Activated naive CD4-positive, alpha-beta T cell treated with Interleukin-2 at 50 U/mL for 16 hours (primary cell): Measurements from ENCODE around the gene CDK5R1.
A peak's percentile ranks its signal among the peaks of the same experiment; 100 is the strongest.

Experiments used
- DNase-seq: peaks from one replicate; pipeline ENCODE4 v3.0.0-alpha.2; 2020

CDK5R1 gene

GRCh38 chr17:32494621-32495358 is 8.0 kb downstream of the CDK5R1 start:
- DNase-seq, result no peak

- DNase-seq, result no peak
Observed at GRCh38 chr17:32495359-32496231, 8.8 kb downstream of the CDK5R1 start.

DNA sequence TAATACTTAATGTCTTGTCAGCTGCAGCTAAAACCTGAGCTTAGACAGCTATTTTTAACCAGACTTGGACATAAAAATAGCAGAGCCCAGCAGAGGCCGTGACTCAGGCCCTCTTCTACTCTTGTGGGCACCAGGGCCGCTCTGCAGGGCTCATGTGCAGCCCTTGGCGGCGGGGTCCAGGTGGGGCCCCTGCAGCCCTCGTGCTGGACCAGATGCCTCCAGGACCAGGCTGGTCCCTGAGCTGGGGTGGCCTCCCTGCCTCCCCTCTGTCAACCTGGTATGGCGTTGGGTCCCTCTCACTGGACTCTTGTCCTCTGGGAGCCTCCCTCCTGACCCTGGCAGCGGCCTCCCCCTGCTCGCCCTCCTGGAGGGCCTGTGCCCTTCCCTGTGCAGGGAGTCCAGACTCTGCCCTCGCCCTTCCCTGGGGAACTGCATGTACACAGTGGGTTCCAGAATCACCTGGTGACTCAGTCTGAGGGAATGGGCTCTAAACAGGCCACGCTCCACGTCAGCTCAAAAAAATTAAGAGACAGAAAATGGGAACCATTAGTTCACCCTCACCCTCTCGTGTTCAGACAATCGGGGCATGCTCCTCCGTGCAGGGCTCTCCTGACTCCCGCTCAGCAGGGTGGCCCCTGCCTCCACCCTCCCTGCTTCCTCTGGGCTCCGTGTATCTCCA is 9.7 kb downstream of the CDK5R1 start:
- no peak for DNase-seq

DNA sequence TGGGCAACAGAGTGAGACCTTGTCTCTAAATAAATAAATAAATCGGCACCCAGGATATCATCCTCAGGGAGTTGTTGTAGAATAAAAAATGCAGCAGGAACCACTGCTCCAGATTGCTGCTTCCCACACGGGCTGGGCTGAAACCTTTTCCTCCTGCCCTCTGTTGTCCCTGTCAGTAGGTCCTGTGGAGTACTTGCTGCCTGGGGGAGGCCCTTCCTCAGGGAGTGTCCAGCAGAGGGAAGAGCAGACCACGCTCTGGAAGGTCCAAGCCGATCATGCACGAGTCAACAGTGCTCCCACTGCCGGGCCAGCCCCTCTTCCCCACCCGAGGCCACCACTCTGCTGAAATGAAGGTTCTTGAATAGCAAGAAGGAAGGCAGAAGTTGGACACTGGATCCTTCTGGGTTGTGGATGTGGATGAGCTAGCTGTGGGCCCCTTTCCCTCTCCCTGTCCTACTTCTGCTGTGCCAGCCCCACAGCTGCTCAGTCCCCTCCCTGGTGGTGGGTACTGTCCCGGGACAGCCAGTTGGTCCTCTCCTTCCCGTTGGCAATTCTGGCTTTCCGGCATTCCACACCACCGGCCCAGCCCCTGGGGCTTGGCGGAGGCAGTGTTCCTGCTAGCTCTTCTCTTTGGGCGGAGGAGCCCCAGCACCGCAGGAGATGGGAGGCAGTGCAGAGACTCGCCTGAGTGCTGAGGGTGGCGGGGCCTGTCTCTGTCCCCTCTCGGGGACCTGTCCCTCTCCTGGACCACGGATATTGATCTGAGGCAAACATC is 10.8 kb downstream of the CDK5R1 start:
- no peak for DNase-seq

DNA sequence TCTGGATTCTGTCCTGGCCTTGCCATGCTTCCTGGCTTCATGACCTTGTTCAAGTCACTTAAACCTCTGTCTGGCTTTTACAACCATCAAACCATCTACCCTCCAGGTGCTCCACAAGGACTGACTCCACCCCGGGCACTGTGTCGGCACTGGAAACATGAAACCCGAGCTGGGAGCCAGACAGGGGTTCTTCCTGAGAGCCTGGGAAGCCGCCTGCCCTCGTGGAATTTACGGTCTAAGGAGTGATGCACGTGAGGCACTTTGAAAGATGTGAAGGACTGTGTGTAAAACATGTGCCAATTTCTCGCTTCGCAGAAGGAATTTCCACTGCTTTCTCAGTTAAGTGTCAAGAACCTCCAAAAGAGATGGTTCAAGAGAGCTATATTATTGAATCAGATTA is 11.6 kb downstream of the CDK5R1 start:
- no peak for DNase-seq

DNA sequence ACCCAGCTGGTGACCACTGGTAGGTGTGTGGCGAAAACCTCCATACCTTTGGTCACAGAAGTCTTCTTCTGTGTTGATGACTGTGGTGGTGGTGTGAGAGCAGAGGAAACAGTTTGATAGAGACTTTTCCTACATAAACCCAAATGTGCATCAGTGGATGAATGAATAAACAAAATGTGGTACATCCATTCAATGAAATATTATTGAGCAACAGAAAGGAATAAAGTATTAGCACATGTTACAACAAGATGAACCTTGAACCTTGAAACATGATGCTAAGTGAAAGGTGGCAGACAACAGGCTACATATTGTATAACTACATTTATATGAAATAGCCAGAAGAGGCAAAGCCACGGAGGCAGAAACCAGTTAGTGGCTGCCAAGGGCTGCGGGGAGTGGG is 15.2 kb downstream of the CDK5R1 start:
- DNase-seq, result no peak

DNA sequence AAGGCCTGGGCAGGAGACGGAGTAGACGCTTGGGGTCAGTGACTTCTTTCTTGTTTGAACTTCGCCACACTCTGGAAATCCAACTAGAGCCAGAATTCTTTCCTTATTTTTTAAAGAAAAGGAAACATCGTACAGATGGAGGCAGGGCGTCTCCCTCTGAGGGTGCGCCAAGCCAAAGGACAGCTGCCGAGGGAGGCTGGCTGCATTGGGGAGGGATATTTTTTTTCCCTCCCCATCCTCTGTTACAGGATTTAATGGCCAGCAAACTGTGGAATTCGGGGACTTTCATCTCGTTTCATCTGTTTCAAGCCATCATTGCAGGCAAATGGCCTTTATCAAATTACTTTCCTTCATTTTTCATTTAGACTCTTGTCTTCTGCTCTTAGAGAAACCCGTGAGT is 15.9 kb downstream of the CDK5R1 start:
- DNase-seq, result no peak

DNA sequence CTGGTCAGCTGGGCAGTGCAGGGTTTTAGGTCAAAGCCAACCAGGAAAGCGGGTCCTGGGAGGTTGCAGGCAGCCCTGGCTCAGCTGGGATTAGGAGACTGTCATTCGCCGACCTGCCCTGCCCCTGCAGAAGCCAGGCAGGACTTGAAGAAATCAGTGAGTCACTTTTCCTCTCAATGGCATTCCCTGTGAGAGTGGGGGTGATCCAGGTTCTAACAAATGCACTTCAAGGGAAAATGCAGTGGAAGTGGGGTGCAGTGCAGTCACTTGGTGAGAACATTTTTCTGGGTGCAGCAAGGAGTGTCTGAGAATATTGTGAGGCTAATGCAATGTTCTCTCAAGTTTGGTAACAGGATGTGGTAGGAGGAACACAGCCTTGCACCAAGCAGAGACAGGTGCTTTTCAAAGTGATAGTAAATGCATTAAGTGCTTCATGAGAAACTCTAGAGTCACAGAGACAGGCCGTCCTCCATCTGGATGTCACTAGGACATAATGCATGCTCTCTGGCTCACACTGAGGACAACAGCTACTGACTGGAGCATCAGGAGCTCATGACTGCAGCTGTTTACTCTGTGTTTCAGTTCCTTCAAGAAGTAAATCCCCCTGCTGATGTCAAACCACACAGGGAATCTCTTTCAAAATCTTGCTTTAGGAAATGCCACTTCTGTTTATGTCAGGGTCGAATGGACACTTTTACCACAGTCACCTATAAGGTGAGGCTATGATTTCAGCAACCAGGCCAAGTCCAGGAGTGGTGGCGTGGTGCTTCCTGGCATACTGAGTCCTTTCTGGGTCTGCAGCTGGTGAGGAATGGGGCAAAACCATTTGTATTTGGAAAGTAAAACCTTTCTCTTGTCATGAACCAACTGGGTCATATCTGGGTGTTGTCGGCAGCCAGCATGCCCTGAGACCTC is 16.7 kb downstream of the CDK5R1 start:
- DNase-seq, result peak; percentile 33

- DNase-seq, result peak; percentile 28
Observed at GRCh38 chr17:32504166-32504990, 17.6 kb downstream of the CDK5R1 start.

DNA sequence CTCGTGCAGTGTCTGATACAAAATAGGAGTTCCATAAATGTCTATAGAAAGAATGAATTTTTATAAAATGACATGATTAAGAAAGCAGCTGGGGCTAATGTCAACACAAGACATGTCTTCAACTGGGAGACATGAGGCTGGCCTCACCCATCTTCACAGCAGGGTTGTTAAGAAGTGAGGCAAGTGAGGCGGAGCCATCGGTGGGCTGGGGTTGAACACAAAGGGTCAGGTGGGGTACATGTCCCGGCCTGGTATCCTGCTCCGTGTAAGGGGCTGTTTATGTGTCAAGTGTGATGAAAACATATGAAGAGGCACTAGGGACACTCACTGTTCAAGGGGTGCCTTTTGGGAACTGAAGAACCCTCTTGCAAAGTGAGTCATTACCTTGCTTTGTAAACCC is 22.1 kb downstream of the CDK5R1 start:
- DNase-seq, result no peak

DNA sequence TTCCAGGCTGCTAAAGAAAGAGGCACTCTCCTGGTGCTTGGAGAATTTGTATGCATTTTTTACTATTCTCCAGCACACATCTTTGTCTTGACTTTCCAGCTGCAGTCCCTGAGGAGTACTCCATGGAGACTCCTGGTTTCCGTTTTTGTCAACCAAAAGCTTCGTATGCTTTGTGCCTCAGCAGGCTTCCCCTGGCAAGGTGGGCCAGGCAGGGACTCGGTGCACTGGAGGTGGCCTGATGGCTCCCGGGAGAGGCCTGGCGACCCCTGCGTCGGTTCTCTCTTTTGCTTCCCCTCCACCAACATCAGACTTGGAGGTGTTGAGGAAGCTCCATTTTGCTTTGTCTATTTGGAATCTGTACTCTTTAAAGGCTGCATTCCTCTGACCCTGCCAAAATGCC is 23.7 kb downstream of the CDK5R1 start:
- DNase-seq, result no peak

DNA sequence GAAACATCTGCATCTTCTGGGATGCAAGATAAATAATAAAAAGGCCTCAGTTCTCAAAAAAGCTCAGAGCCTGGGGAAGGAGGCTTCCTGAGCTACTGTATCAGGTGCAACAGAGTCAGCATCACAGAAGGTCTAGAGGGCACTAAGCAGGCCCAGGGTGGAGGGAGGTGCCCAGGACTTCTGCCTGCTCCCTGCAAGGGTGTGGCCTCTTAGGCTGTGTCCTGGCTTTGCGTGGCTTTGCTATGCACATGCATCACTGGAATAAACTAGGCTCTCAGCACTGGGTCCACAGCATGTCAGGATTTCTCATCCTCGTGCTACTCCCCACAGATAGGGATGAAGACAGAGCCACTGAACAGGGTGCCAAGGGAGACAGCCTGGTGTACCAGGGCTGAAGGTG is 25.5 kb downstream of the CDK5R1 start:
- DNase-seq, result no peak

GRCh38 chr17:32513579-32513978 is 26.8 kb downstream of the CDK5R1 start:
- DNase-seq, result no peak

GRCh38 chr17:32514606-32515005 is 27.8 kb downstream of the CDK5R1 start:
- no peak for DNase-seq

GRCh38 chr17:32515677-32516383 is 29.0 kb downstream of the CDK5R1 start:
- no peak for DNase-seq

DNA sequence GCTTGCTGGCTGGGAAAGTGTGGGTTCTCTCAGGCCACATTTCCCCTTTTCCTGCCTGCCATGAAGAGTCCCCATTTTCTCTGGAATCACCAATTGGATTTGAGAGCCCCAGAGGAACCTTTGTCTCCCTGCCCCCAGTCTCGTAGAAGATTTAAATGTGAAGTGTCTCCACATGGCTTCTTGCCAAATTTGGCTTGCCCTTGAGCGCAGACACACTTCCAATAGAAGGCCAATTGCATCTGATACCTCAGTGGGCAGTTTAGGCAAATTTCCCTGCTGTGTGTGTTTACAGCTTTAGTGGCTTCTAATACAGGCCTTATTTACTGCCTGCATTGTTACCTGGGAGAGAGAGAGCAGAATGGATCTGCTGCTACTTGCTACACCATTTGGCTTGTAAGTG is 29.7 kb downstream of the CDK5R1 start:
- no peak for DNase-seq

DNA sequence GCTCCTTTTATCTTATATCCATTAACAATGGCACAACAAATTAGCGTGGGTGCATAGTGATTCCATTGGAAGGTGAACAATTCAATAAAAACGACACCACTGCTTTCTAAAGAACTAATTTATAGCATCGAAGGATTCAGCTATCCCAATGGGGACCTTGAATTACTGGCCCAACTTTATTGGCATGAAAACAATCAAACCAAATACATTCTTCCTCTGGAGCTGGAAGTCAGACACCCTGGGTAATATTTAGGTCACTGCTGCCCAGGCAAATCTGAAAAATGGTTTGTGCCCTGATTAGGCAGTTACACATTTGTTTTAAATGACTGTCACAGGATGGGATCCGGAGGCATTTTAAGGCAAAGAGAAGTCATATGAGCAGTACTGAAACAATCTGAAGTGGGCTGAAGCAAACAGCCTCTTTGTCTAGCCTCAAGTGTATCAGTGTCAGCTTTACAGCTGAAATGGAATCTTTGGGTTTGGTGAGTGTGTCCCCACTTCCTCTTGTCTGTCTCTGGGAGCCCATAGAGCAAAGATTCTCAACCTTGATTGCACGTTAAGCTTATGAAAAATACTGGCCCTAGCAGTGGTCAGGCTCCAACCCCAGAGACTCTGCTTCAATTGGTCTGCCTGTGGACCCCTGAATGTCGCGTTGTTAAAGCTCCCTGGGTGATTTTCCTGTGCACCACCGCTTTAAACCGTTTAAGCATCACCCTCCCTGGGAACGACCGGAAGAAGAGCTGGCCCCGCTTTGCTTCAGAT is 30.3 kb downstream of the CDK5R1 start:
- no peak for DNase-seq

DNA sequence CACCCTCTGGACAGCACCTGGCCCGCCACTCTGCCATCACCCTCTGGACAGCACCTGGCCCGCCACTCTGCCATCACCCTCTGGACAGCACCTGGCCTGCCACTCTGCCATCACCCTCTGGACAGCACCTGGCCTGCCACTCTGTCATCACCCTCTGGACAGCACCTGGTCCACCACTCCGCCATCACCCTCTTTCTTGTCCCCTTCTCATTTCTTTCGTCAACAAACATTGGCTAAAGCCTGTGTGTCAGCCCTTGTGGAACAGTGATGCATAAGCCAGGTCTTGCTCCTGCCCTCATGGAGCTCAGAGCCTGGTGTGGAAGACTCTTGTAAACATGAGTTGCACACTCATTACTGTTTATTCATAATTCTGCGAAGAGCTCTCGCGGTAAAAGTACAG is 31.2 kb downstream of the CDK5R1 start:
- DNase-seq, result no peak

GRCh38 chr17:32518646-32519227 is 31.9 kb downstream of the CDK5R1 start:
- no peak for DNase-seq
